ENCODE results near the gene TOM1L2.

Gene TOM1L2

DNA sequence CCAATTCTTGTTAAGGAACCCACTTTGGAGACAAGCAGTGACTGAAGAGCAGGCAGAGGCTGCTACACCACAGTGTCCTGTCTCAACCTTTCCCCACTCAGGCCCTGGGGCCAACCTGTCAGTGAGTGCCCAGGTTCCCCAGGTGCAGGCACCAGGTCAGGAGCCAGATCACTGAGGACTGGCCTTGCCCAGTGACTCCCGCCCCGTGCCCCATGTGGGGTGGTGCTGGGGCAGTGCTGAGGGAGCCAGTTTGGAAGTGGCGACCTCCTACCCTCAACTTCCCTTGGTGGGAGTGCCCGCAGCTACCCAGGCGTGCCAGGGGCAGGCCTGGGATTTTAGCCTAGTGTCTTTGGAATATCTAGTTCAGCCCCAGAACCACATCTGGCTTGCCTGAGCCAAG is 164.8 kb downstream of the TOM1L2 start:
- DNase-seq (ENCODE audit: low read depth, low spot score) = no peak

DNA sequence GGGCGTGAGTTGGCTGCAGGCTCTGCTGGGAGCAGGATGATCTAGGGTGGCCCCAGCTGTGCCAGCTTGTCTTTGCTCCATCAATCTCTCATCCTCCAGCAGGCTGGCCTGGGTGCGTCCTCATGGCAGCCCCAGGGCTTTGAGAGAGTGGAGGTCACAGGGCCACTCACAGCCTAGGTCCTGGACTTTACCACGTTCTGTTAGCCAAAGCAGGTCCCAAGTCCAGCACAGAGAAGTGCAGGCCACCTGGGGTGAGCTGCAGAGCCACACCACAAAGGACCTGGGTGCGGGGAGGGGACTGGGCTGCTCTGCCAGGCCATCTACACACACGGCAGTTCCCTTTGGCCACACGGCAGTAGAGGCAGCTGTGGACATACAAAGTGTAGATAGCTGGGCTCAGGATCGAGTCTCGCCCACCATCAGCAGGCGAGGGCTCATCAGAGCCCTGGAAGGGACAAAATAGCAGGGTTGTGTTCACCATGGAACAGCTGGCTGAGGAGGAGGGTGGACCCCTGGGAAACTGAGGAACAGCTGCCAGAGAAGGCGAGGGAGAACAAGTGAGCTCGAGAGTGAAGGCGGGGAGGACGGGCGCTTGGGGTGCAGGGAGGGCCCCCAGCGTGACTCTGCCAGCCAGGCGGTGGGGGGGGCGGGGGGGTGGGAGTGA is 165.5 kb downstream of the TOM1L2 start:
- no peak for DNase-seq (ENCODE audit: low read depth, low spot score)

- DNase-seq (ENCODE audit: low read depth, low spot score) = no peak
Observed at GRCh38 chr17:17806035-17806434, 166.2 kb downstream of the TOM1L2 start.

DNA sequence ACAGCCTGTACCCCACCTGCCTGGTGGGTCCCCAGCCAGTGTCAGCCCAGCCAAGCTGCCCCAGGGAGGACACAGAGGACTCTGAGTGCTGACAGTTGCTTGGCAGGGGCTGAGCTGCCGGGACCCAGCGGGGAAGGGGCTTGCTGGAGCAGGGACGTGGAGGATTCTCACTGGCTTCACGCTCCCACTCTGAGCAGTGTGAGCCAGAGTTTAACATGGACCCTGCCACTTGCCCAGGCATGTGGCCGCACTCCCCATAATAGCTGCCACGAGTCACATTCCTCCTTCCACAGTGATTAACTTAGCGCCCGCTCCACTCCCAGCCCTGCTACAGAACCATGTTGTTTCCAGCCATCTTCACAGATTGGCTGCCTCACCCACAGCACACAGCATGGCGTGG is 166.6 kb downstream of the TOM1L2 start:
- no peak for DNase-seq (ENCODE audit: low read depth, low spot score)

GRCh38 chr17:17804007-17804406 is 168.2 kb downstream of the TOM1L2 start:
- no peak for DNase-seq (ENCODE audit: low read depth, low spot score)

GRCh38 chr17:17801800-17802481 is 170.3 kb downstream of the TOM1L2 start:
- DNase-seq (ENCODE audit: low read depth, low spot score) = no peak

GRCh38 chr17:17800504-17801021 is 171.6 kb downstream of the TOM1L2 start:
- no peak for DNase-seq (ENCODE audit: low read depth, low spot score)

DNA sequence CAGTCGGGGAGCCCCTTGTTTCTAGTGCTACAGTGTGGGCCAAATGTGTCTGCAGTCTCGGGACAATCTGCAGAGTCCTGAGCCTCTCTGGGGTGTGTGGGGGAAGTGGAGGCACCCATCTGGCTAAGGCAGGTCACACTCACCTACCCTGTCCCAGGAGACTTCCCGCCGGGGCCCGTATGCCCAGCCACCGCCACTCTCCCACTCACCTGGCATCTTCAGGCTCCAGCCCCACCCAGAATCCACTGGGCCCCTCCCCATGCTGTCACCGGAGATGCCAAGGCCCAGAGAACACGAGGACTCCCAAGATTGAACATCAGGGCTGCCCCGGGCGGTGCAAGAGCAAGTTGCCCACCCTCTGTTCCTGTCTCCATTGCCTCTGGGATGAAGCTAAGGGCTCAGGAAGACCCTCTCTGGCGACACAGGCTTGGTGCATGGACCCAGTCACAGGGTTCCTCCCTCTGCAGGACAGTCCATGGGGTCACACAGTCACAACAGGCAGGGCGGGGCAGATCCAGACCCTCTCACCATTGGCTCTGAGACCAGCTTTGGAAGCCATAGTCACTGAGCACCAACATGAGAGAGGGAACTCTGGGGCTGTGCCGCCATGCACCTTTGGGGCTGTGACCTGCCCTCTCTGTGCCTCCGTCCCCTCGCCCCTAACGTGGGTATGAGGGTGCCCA is 173.5 kb downstream of the TOM1L2 start:
- no peak for DNase-seq (ENCODE audit: low read depth, low spot score)

GRCh38 chr17:17798010-17798556 is 174.1 kb downstream of the TOM1L2 start:
- DNase-seq (ENCODE audit: low read depth, low spot score) = no peak

DNA sequence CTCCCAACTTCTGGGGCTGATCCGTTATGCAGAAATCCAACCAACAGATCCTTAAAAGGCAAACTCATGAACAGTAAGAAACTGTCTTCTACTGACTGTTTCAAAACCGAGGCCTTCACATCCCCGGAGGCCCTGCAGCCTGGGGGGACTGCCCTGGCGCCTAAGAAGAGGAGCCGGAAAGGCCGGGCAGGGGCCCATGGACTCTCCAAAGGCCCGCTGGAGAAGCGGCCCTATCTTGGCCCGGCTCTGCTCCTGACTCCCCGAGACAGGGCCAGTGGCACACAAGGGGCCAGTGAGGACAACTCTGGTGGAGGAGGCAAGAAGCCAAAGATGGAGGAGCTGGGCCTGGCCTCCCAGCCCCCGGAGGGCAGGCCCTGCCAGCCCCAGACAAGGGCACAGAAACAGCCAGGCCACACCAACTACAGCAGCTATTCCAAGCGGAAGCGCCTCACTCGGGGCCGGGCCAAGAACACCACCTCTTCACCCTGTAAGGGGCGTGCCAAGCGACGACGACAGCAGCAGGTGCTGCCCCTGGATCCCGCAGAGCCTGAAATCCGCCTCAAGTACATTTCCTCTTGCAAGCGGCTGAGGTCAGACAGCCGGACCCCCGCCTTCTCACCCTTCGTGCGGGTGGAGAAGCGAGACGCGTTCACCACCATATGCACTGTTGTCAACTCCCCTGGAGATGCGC is 174.9 kb downstream of the TOM1L2 start:
- no peak for DNase-seq (ENCODE audit: low read depth, low spot score)

DNA sequence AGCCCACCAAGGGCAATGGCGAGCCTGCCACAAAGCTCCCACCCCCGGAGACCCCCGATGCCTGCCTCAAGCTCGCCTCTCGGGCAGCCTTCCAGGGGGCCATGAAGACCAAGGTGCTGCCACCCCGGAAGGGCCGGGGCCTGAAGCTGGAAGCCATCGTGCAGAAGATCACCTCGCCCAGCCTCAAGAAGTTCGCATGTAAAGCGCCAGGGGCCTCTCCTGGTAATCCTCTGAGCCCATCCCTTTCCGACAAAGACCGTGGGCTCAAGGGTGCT is 175.5 kb downstream of the TOM1L2 start:
- DNase-seq (ENCODE audit: low read depth, low spot score) = no peak

- DNase-seq (ENCODE audit: low read depth, low spot score) = no peak
Observed at GRCh38 chr17:17795946-17796786, 176.0 kb downstream of the TOM1L2 start.

GRCh38 chr17:17795296-17795695 is 176.9 kb downstream of the TOM1L2 start:
- no peak for DNase-seq (ENCODE audit: low read depth, low spot score)

GRCh38 chr17:17794382-17794781 is 177.8 kb downstream of the TOM1L2 start:
- DNase-seq (ENCODE audit: low read depth, low spot score) = no peak

Data from ELF-1 (cell line).